IMR-90 (cell line): ENCODE data around the gene RALGAPA2.

Experiments
- BHLHE40 ChIP-seq: fragments of 150-350 bp; IDR thresholded peaks from 2 replicates; pipeline ENCODE4 v1.6.1; 2016; ENCODE audit warnings: mild to moderate bottlenecking, low read depth, low read length
- CEBPB ChIP-seq: IDR thresholded peaks from 2 replicates; pipeline ENCODE4 v1.6.1; 2012; ENCODE audit warnings: low read depth, low read length, improper control_type of control experiment
- CTCF ChIP-seq: conservative IDR thresholded peaks from 2 replicates; pipeline ENCODE4 v1.5.1; 2012; ENCODE audit warnings: mild to moderate bottlenecking, low read depth, low read length, improper control_type of control experiment
- ELK1 ChIP-seq: fragments of 150-350 bp; IDR thresholded peaks from 2 replicates; pipeline ENCODE4 v1.6.1; 2016; ENCODE audit warnings: low read depth, mild to moderate bottlenecking, low read length, moderate library complexity, borderline replicate concordance
- MXI1 ChIP-seq: IDR thresholded peaks from 2 replicates; pipeline ENCODE4 v1.6.1; 2012; ENCODE audit warnings: low read depth, mild to moderate bottlenecking, low read length, moderate library complexity, borderline replicate concordance
- POLR2A ChIP-seq: IDR thresholded peaks from 2 replicates; pipeline ENCODE4 v1.6.1; 2012; ENCODE audit warnings: mild to moderate bottlenecking, low read depth, low read length
- RAD21 ChIP-seq: IDR thresholded peaks from 2 replicates; pipeline ENCODE4 v1.6.1; 2012; ENCODE audit warnings: low read length, improper control_type of control experiment

GRCh38 chr20:20480689-20481088 lies 231.8 kb downstream of the RALGAPA2 start:
- TF ChIP-seq RAD21 (no peak), POLR2A (no peak), CTCF (no peak), ELK1 (no peak), BHLHE40 (no peak), MXI1 (no peak), CEBPB (peak; percentile 94)
